Measurements from ENCODE around the gene SLC47A1. TPM values are rescaled to one million over a fixed set of nuclear protein-coding genes. Genes with fewer than 3 reads are reported as not detected.

Gene SLC47A1
- total RNA-seq, 3 donors from 2014 or later (not counting 1 experiment from before 2014, with no cell fraction given), result 0.29 to 1.3 (median 0.45) TPM

- ATAC-seq, result no peak
- no peak overlapping the region for H3K4me3 Mint-ChIP-seq
- H3K4me1 Mint-ChIP-seq, result no peaks in the 10 kb centered on the region
- peaks cover 0 to 3% of the 10 kb centered on the region in 2 donors for H3K27me3 Mint-ChIP-seq (ENCODE audit: low read depth in 2 of 2)
- H3K4me1 ChIP-seq (ENCODE audit: control insufficient read depth, insufficient read depth, low read length), result peaks cover 4% of the 10 kb centered on the region
- no peaks in the 10 kb centered on the region for H3K36me3 Mint-ChIP-seq
- intact Hi-C loops (cut with micrococcal nuclease), result no loop called here
- DNase-seq, result no peak
- H3K27me3 ChIP-seq (ENCODE audit: control insufficient read depth, insufficient read depth, low read length), result no peaks in the 10 kb centered on the region
- TF ChIP-seq CTCF (IDR thresholded peaks at IDR 0.05), result no peak
- H3K27ac ChIP-seq (ENCODE audit: low read length), result no peak overlapping the region
- 74% methylated on average over 1 of the region's 1 CpG for WGBS (ENCODE audit: insufficient coverage)
- H3K27ac Mint-ChIP-seq, result no peak overlapping the region
- H3K9me3 ChIP-seq (ENCODE audit: control insufficient read depth, insufficient read depth, low read length), result no peaks in the 10 kb centered on the region
- H3K4me3 ChIP-seq (ENCODE audit: low read length), result no peak overlapping the region
- no peaks in the 10 kb centered on the region for H3K9me3 Mint-ChIP-seq
- H3K36me3 ChIP-seq (ENCODE audit: control insufficient read depth, insufficient read depth, low read length), result no peaks in the 10 kb centered on the region
Measured at GRCh38 chr17:19568016-19568350, 34.3 kb downstream of the SLC47A1 start.

GRCh38 chr17:19569785-19570543 is 36.3 kb downstream of the SLC47A1 start:
- intact Hi-C loops (cut with micrococcal nuclease), result no loop called here
- 77% methylated on average over 2 of the region's 3 CpGs for WGBS (ENCODE audit: insufficient coverage)
- no peak overlapping the region for H3K4me3 ChIP-seq (ENCODE audit: low read length)

GRCh38 chr17:19570544-19571062 is 36.9 kb downstream of the SLC47A1 start:
- Histone ChIP-seq H3K36me3 (ENCODE audit: control insufficient read depth, insufficient read depth, low read length) (no peaks in the 10 kb centered on the region), H3K9me3 (ENCODE audit: control insufficient read depth, insufficient read depth, low read length) (no peaks in the 10 kb centered on the region), H3K27ac (ENCODE audit: low read length) (no peak overlapping the region), H3K4me3 (ENCODE audit: low read length) (no peak overlapping the region), H3K27me3 (ENCODE audit: control insufficient read depth, insufficient read depth, low read length) (no peaks in the 10 kb centered on the region), H3K4me1 (ENCODE audit: control insufficient read depth, insufficient read depth, low read length) (peaks cover 4% of the 10 kb centered on the region)
- ATAC-seq (no peak), DNase-seq (no peak)
- H3K27ac Mint-ChIP-seq, result no peak overlapping the region
- H3K4me3 Mint-ChIP-seq, result no peak overlapping the region
- no peaks in the 10 kb centered on the region for H3K36me3 Mint-ChIP-seq
- intact Hi-C loops (cut with micrococcal nuclease), result no loop called here
- no peak for TF ChIP-seq CTCF (IDR thresholded peaks at IDR 0.05)
- H3K9me3 Mint-ChIP-seq, result no peaks in the 10 kb centered on the region
- 35% methylated on average over 3 of the region's 4 CpGs for WGBS (ENCODE audit: insufficient coverage)
- H3K27me3 Mint-ChIP-seq (ENCODE audit: low read depth in 2 of 2), result peaks cover 5 to 9% of the 10 kb centered on the region in 2 donors
- H3K4me1 Mint-ChIP-seq, result no peaks in the 10 kb centered on the region

More at GRCh38 chr17:19569785-19570543, 36.3 kb downstream of the SLC47A1 start:
- Histone ChIP-seq H3K9me3 (ENCODE audit: control insufficient read depth, insufficient read depth, low read length) (no peaks in the 10 kb centered on the region), H3K27me3 (ENCODE audit: control insufficient read depth, insufficient read depth, low read length) (no peaks in the 10 kb centered on the region), H3K4me1 (ENCODE audit: control insufficient read depth, insufficient read depth, low read length) (peaks cover 4% of the 10 kb centered on the region), H3K36me3 (ENCODE audit: control insufficient read depth, insufficient read depth, low read length) (no peaks in the 10 kb centered on the region), H3K27ac (ENCODE audit: low read length) (no peak overlapping the region)
- Mint-ChIP-seq H3K4me3 (no peak overlapping the region), H3K36me3 (no peaks in the 10 kb centered on the region), H3K27ac (no peak overlapping the region), H3K4me1 (no peaks in the 10 kb centered on the region), H3K9me3 (no peaks in the 10 kb centered on the region), H3K27me3 (ENCODE audit: low read depth in 2 of 2) (peaks cover 3 to 4% of the 10 kb centered on the region in 2 donors)
- TF ChIP-seq CTCF (IDR thresholded peaks at IDR 0.05), result no peak
- ATAC-seq, result no peak
- DNase-seq, result no peak
